Measurements from ENCODE around the gene EPB41.

GRCh38 chr1:29105822-29106221 lies 191.5 kb downstream of the EPB41 start:
- TF ChIP-seq CTCF (IDR thresholded peaks at IDR 0.05) (no peak), POLR2A (IDR thresholded peaks at IDR 0.05) (no peak)

All from Peyer's patch (tissue), 4 donors.